ENCODE measurements around the gene TLR6.

TLR6 gene

GRCh38 chr4:38837849-38838248 is 18.8 kb downstream of the TLR6 start:
- DNase-seq (ENCODE audit: low read depth): no peak
- TF ChIP-seq CTCF (IDR thresholded peaks at IDR 0.05; ENCODE audit: low read depth, low read length, missing control alignments): no peak
- H3K4me3 ChIP-seq (ENCODE audit: low read depth, low read length): no peak overlapping the region

GRCh38 chr4:38837334-38837733 is 19.3 kb downstream of the TLR6 start:
- no peak for TF ChIP-seq CTCF (IDR thresholded peaks at IDR 0.05; ENCODE audit: low read depth, low read length, missing control alignments)
- DNase-seq (ENCODE audit: low read depth): no peak
- H3K4me3 ChIP-seq (ENCODE audit: low read depth, low read length): no peak overlapping the region

GRCh38 chr4:38834570-38834969 is 22.0 kb downstream of the TLR6 start:
- no peak overlapping the region for H3K4me3 ChIP-seq (ENCODE audit: low read depth, low read length)
- no peak for DNase-seq (ENCODE audit: low read depth)
- TF ChIP-seq CTCF (IDR thresholded peaks at IDR 0.05; ENCODE audit: low read depth, low read length, missing control alignments): no peak

GRCh38 chr4:38832624-38833528 is 23.7 kb downstream of the TLR6 start:
- peak; percentile 54 for TF ChIP-seq CTCF (IDR thresholded peaks at IDR 0.05; ENCODE audit: low read depth, low read length, missing control alignments)
- no peak for DNase-seq (ENCODE audit: low read depth)
- H3K4me3 ChIP-seq (ENCODE audit: low read depth, low read length): no peak overlapping the region

- no peak for DNase-seq (ENCODE audit: low read depth)
- TF ChIP-seq CTCF (IDR thresholded peaks at IDR 0.05; ENCODE audit: low read depth, low read length, missing control alignments): no peak
- no peak overlapping the region for H3K4me3 ChIP-seq (ENCODE audit: low read depth, low read length)
These were observed 24.4 kb downstream of the TLR6 start for GRCh38 chr4:38832206-38832605.

- no peak for DNase-seq (ENCODE audit: low read depth)
- TF ChIP-seq CTCF (IDR thresholded peaks at IDR 0.05; ENCODE audit: low read depth, low read length, missing control alignments): no peak
These were observed 25.0 kb downstream of the TLR6 start for GRCh38 chr4:38831653-38832052.

GRCh38 chr4:38829237-38829636 is 27.4 kb downstream of the TLR6 start:
- no peak for TF ChIP-seq CTCF (IDR thresholded peaks at IDR 0.05; ENCODE audit: low read depth, low read length, missing control alignments)
- no peak overlapping the region for H3K4me3 ChIP-seq (ENCODE audit: low read depth, low read length)
- no peak for DNase-seq (ENCODE audit: low read depth)

More at GRCh38 chr4:38831653-38832052, 25.0 kb downstream of the TLR6 start:
- no peak overlapping the region for H3K4me3 ChIP-seq (ENCODE audit: low read depth, low read length)
